Ovary (tissue), 3 donors: Measurements from ENCODE around the gene APBB2.

Experiments
- CTCF ChIP-seq, 3 donors: fragments of 450-650 bp in 2 of 3; fragments of 200-600 bp in 1 of 3; IDR thresholded peaks; one replicate each; pipeline versions ENCODE4 v1.5.1 to v1.8.0; 2016 to 2022; ENCODE audit warnings: antibody characterized with exemption in 3 of 3, mild to moderate bottlenecking in 1 of 3
- EP300 ChIP-seq: sonication (generic); formaldehyde crosslinking; IDR thresholded peaks from one replicate; pipeline ENCODE4 v1.6.1; 2017; ENCODE audit warnings: antibody characterized with exemption
- donor health status: DM: no; HTN: no; CAD: no.

- TF ChIP-seq EP300 (no peak), CTCF (IDR thresholded peaks at IDR 0.05) (no peak)
These were observed 164.2 kb downstream of the APBB2 start for GRCh38 chr4:41050116-41050515.
